Muscle of leg (tissue), 11 donors: ENCODE data around the gene ADAMTS3. TPM values are rescaled to one million over a fixed set of nuclear protein-coding genes. Genes with fewer than 3 reads are reported as not detected.
A peak's percentile ranks its signal among the peaks of the same experiment; 100 is the strongest.

Experiments used
- DNase-seq: peaks from one replicate; pipeline ENCODE4 v3.0.0; 2013
- H3K27ac ChIP-seq: one replicate; pipeline ENCODE4 v1.5.1; 2013; ENCODE audit warnings: mild to moderate bottlenecking, low read length, control low read depth
- H3K27me3 ChIP-seq: one replicate; pipeline ENCODE4 v1.6.1; 2013; ENCODE audit warnings: low read length; ENCODE audit not compliant: control insufficient read depth, insufficient read depth
- H3K36me3 ChIP-seq: one replicate; pipeline ENCODE4 v1.6.1; 2013; ENCODE audit warnings: low read length; ENCODE audit not compliant: control insufficient read depth, insufficient read depth
- H3K4me1 ChIP-seq: one replicate; pipeline ENCODE4 v1.6.1; 2013; ENCODE audit warnings: low read length; ENCODE audit not compliant: control insufficient read depth, insufficient read depth
- H3K4me3 ChIP-seq: one replicate; pipeline ENCODE4 v1.5.1; 2013; ENCODE audit warnings: low read length, control low read depth
- H3K9me3 ChIP-seq: replicated peaks from 2 replicates; pipeline ENCODE4 v1.6.1; 2013; ENCODE audit warnings: low read depth, low read length; ENCODE audit not compliant: control insufficient read depth
- WGBS: methylation state at CpG from one replicate; pipeline ENCODE4 v1.1.5; 2013; ENCODE audit warnings: missing lambda C conversion rate; ENCODE audit not compliant: insufficient coverage; 5-methylcytosine and 5-hydroxymethylcytosine counted together
- polyA plus RNA-seq, 8 donors: library from polyadenylated mRNA; unstranded; fragments of 120-200 nt; gene quantifications; one replicate each; pipeline versions ENCODE4 v1.2.1 to v1.2.3, GENCODE V29; 2013; ENCODE audit warnings: inconsistent platforms in 1 of 8, low replicate concordance in 1 of 8; ENCODE audit not compliant: insufficient read length in 8 of 8, insufficient read depth in 1 of 8
- total RNA-seq: library from RNA; stranded (reverse); fragments of 120-200 nt; gene quantifications from one replicate; pipeline ENCODE4 v1.2.4, GENCODE V29; 2013

ADAMTS3 gene
- total and polyA plus RNA-seq, 9 donors = 1.6 to 6.9 (median 3.7) TPM

DNA sequence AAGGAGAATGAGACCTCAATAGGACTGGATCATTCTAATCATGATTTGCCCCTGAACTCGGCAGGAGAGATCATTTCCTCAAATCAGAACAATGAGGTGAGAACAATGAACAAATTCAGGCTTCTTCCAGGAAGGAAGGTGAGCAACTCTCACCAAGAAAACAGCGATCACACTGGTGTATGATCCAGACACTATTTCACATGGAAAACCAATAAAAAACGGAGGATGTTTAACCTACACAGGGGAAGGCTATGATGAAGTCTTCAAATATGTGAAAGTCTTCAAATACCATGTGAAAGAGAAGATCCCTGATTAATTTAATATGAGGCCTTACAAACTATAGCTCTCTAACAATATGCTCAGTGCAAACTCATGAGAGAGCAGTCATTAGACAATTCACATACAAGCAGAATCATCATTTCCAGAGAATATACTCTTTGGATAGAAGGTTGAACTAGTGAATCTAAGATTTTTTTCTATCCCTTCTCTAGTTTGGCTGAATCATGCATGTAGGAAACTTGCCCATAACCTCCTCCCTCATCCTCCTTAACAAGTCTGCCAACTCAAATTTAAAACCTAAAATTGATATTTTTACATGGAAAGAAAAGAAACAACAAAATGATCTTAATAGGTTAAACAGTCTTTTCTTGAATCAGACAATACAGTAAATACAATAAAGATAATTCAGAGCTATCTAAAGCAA, 122.5 kb downstream of the ADAMTS3 start:
- no CpG with 5 or more reads among the region's 3 CpGs for WGBS

DNA sequence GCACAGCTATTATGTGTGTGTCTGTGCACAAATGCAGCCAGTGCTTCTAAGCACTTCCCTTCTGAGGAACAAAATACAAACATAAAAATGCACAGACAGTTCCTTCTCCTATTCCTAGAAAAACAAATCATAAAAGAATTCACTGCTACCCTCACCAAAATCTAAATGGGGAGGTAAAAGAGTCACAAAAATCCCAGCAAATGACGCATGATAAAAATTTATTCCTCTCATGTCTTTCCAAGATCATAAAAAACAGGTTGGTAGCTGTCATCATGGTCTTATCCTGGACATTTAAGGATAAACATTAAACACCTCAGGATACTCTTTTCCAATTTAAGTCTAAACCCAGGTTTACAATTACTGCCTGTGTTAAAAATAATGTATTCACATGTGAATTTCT, 124.9 kb downstream of the ADAMTS3 start:
- no peak for DNase-seq
- no CpG with 5 or more reads among the region's 1 CpG for WGBS
- H3K4me3 ChIP-seq = no peak overlapping the region
- no peaks in the 10 kb centered on the region for H3K27me3 ChIP-seq
- H3K4me1 ChIP-seq = no peaks in the 10 kb centered on the region
- H3K27ac ChIP-seq = no peak overlapping the region
- H3K36me3 ChIP-seq = no peaks in the 10 kb centered on the region
- no peaks in the 10 kb centered on the region for H3K9me3 ChIP-seq

More for the DNA sequence above, 122.5 kb downstream of the ADAMTS3 start:
- Histone ChIP-seq H3K4me3 (no peak overlapping the region), H3K4me1 (no peaks in the 10 kb centered on the region), H3K27me3 (no peaks in the 10 kb centered on the region), H3K9me3 (no peaks in the 10 kb centered on the region), H3K27ac (no peak overlapping the region), H3K36me3 (no peaks in the 10 kb centered on the region)
- DNase-seq = peak; percentile 66

DNA sequence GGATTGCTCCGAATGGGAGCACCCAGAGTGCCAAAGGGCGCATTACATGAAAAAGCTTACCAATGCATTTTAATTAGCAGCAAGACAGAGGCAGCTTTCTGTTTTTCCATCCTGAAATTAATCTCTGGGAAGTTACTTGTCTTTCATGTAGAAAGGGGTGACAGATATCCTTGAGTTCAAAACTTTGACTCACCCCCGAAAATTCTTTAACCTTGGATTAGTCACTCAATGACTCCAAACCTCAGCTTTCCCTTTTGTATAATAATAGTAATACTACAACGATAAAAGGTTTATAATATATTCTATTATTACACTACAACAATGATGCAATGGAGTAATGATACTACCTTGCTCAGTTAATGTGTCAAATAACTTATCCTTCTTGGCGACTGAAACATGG, 126.3 kb downstream of the ADAMTS3 start:
- Histone ChIP-seq H3K4me1 (no peaks in the 10 kb centered on the region), H3K27me3 (no peaks in the 10 kb centered on the region), H3K4me3 (no peak overlapping the region), H3K9me3 (no peaks in the 10 kb centered on the region), H3K27ac (no peak overlapping the region), H3K36me3 (no peaks in the 10 kb centered on the region)
- WGBS = 80% methylated on average over 1 of the region's 5 CpGs
- no peak for DNase-seq

DNA sequence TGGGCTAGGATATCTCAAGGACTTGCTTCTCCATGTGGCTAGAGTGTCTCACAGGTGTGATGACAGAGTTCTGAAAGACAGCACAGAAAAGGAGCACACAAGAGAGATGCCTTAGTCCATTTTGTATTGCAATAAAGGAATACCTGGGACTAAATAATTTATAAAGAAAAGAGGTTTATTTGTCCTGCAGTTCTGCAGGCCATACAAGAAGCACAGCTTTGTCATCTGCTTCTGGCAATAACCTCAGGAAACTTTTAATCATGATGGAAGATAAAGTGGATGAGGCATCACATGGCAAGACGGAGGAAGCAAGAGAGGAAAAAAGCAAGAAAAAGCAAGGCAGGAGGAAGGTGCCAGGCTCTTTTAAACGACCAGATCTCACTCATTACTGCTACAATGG, 126.9 kb downstream of the ADAMTS3 start:
- no peaks in the 10 kb centered on the region for H3K27me3 ChIP-seq
- 40% methylated on average over 1 of the region's 2 CpGs for WGBS
- no peaks in the 10 kb centered on the region for H3K9me3 ChIP-seq
- H3K36me3 ChIP-seq = no peaks in the 10 kb centered on the region
- no peak overlapping the region for H3K27ac ChIP-seq
- no peaks in the 10 kb centered on the region for H3K4me1 ChIP-seq
- H3K4me3 ChIP-seq = no peak overlapping the region
- DNase-seq = no peak

DNA sequence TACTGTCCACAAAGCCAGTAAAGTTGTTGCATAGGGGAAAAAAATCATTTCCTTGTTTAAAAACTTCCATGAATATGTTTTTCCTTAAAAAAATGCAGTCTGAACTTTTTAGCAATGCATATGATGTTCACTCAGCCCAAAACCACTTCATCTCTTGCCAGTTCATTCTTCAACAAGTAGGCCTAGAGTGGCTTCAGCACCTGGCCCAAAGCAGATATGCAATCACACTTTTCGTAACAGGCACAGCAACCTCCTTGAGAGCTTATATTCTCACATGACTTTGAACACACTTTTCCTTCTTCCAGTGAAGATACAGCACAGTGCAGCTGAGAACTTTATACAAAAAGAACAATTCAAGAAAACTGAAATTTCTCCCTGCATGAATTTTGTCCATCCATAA, 128.6 kb downstream of the ADAMTS3 start:
- H3K27me3 ChIP-seq = no peaks in the 10 kb centered on the region
- H3K27ac ChIP-seq = no peak overlapping the region
- no peak overlapping the region for H3K4me3 ChIP-seq
- DNase-seq = no peak
- WGBS = 86% methylated on average over 1 of the region's 1 CpG
- no peaks in the 10 kb centered on the region for H3K9me3 ChIP-seq
- H3K4me1 ChIP-seq = no peaks in the 10 kb centered on the region
- no peaks in the 10 kb centered on the region for H3K36me3 ChIP-seq

DNA sequence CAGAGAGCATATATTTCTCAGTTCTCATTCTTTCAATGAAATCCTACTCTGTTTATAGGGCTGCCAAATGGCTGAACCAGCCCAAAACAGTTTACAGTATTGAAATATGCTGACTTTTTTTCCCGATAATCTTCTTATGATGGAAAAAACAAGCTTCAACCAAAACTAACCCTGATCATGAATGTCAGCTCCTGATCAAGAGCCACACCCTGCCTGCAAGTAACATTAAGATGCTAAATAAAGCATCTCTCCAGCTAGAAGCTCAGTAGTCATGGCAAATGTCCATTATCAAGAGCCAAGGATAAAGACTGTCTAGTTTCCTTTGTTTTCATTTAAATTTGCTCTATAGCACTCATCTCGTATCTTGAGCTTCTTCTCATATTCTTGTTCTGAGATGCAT, 136.0 kb downstream of the ADAMTS3 start:
- Histone ChIP-seq H3K4me3 (no peak overlapping the region), H3K4me1 (no peaks in the 10 kb centered on the region), H3K27ac (no peak overlapping the region), H3K9me3 (no peaks in the 10 kb centered on the region), H3K36me3 (no peaks in the 10 kb centered on the region), H3K27me3 (no peaks in the 10 kb centered on the region)
- DNase-seq = peak; percentile 65
- WGBS = no CpG with 5 or more reads among the region's 2 CpGs

DNA sequence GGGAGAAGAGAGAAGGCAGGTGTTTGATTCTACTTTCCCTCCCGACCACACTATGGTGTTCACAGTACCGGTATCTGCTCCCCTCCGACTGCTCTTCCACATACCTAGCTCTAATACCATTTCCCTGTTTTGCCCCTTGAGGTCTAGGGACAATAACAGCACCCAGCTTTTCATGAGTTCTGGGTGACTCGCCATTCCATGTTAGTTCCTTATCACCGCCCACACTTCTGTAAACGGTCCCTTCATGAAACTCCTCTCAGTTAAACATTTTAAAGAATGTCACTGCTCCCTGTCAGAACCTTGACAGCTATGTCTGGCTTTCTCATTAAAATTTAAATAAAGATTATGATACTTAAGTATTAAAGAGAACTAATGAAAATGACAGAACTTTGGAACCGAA, 136.7 kb downstream of the ADAMTS3 start:
- DNase-seq = no peak

DNA sequence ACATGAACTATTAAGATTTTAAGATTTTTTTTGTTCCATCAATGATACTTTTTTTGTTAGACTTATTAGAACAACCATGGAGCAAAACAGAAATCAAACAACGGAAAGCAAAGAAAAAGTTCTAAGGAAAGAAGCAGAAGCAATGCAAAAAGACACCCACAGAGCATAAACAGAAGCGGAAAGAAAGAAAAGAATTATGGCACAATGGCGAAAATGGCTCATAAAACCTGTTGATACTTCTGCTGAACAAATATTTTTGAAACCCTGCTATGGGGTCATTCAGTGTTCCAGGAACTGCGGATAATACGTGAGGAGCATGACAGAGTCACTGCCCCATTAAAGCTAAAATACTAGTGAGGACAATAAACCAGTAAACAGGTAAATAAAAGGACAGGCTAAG, 138.0 kb downstream of the ADAMTS3 start:
- Histone ChIP-seq H3K4me3 (no peak overlapping the region), H3K4me1 (no peaks in the 10 kb centered on the region), H3K36me3 (no peaks in the 10 kb centered on the region), H3K27me3 (no peaks in the 10 kb centered on the region), H3K27ac (no peak overlapping the region), H3K9me3 (no peaks in the 10 kb centered on the region)
- DNase-seq = no peak
- 86% methylated on average over 2 of the region's 5 CpGs for WGBS

More for the DNA sequence above, 136.7 kb downstream of the ADAMTS3 start:
- no peaks in the 10 kb centered on the region for H3K36me3 ChIP-seq
- H3K27me3 ChIP-seq = no peaks in the 10 kb centered on the region
- no peak overlapping the region for H3K4me3 ChIP-seq
- 85% methylated on average over 3 of the region's 7 CpGs for WGBS
- H3K9me3 ChIP-seq = no peaks in the 10 kb centered on the region
- H3K27ac ChIP-seq = no peak overlapping the region
- no peaks in the 10 kb centered on the region for H3K4me1 ChIP-seq

DNA sequence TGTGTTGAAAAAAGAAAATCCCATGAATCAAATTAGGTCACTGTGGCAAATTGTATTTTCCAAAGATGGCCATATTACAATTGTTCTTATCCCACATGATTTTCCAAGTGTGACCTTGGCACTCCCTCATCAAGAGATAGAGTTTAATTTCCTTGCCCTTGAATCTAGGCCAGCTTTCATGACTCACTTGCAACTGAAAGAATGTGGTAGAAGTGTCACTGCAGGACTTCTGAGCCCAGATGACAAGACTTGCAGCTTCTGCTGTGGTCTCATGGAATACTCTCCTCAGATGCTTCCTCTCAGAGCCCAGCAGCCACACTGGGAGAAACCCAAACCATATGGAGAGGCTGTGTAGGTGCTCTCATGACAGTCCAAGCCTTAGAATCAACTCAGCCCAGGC, 139.0 kb downstream of the ADAMTS3 start:
- H3K36me3 ChIP-seq = no peaks in the 10 kb centered on the region
- no peaks in the 10 kb centered on the region for H3K27me3 ChIP-seq
- no peak for DNase-seq
- no peaks in the 10 kb centered on the region for H3K4me1 ChIP-seq
- no peak overlapping the region for H3K27ac ChIP-seq
- no peaks in the 10 kb centered on the region for H3K9me3 ChIP-seq
- H3K4me3 ChIP-seq = no peak overlapping the region

DNA sequence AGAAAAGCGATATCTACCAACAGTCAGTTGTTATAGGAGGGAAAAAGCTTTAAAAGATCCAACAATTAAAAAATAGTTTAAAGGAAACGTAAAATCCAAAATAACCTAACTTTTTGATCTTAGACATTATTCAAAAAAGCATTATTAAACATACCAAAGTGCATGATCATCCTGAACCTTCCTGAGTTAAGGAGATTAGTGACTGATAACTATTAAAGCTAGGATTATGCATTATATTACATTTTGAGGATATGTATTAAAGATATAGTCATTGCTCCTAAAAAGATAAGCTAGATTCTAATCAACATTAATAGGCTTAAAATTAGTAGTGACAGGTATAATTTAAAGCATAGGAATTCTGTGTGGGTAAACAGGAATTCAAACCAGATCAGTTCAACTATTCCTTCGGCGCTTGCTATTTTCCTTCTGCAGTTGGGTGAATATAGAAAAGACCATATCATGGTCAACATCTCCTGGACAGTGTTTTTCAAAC, 139.6 kb downstream of the ADAMTS3 start:
- no CpG with 5 or more reads among the region's 4 CpGs for WGBS
- Histone ChIP-seq H3K36me3 (no peaks in the 10 kb centered on the region), H3K4me1 (no peaks in the 10 kb centered on the region), H3K9me3 (no peaks in the 10 kb centered on the region), H3K4me3 (no peak overlapping the region), H3K27me3 (no peaks in the 10 kb centered on the region), H3K27ac (no peak overlapping the region)
- DNase-seq = no peak

DNA sequence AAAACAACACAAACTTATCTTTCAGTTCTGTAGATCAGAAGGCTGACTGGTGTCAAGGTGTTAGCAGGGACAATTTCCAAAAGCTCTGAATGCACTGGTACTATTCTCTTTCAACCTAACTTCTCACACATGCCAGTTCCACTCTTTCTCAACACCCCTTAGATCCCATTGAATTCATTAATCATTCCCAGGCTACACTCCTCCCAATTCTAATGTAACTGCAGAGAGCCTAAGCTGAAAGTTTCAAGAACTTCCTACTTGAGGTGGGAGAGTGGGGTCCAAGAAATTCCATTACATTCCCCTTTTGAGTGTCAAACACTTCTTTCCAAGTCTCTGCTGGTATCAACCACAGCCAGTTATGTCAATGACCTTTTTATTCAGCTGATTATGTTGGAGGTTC, 142.0 kb downstream of the ADAMTS3 start:
- Histone ChIP-seq H3K4me3 (no peak overlapping the region), H3K27ac (no peak overlapping the region), H3K4me1 (no peaks in the 10 kb centered on the region), H3K27me3 (no peaks in the 10 kb centered on the region), H3K36me3 (no peaks in the 10 kb centered on the region), H3K9me3 (no peaks in the 10 kb centered on the region)
- DNase-seq = no peak
